Left lung (tissue), 10 donors: ENCODE data around the gene ARHGEF16. TPM values are rescaled to one million over a fixed set of nuclear protein-coding genes. Genes with fewer than 3 reads are reported as not detected.

ENCODE experiments used
- ATAC-seq: fragments of 200-7000 bp; cut with Tn5 transposase; one replicate; pipeline ENCODE4 v1.9.1; 2020; ENCODE audit warnings: moderate library complexity
- DNase-seq, 4 donors: peaks; one replicate each; pipeline ENCODE4 v3.0.0-alpha.2; 2013 to 2020
- H3K27ac ChIP-seq, 2 donors: fragments of 200-600 bp; sonication (generic) in 1 of 2; one replicate each; pipeline versions ENCODE4 v1.5.0 to v1.8.0; 2020 to 2021
- H3K27me3 ChIP-seq, 2 donors: fragments of 200-600 bp; sonication (generic) in 1 of 2; one replicate each; pipeline versions ENCODE4 v1.5.0 to v1.8.0; 2020 to 2021
- H3K36me3 ChIP-seq, 2 donors: fragments of 200-600 bp; sonication (generic) in 1 of 2; one replicate each; pipeline versions ENCODE4 v1.5.0 to v1.8.0; 2020 to 2021
- H3K4me1 ChIP-seq, 2 donors: fragments of 200-600 bp; one replicate each; pipeline ENCODE4 v1.8.0; 2021
- H3K4me3 ChIP-seq, 2 donors: fragments of 200-600 bp; sonication (generic) in 1 of 2; one replicate each; pipeline versions ENCODE4 v1.5.0 to v1.8.0; 2020 to 2021; ENCODE audit warnings: mild to moderate bottlenecking in 1 of 2
- H3K9me3 ChIP-seq, 2 donors: fragments of 200-600 bp; sonication (generic) in 1 of 2; one replicate each; pipeline versions ENCODE4 v1.5.0 to v1.8.0; 2020 to 2021
- CTCF ChIP-seq, 2 donors: fragments of 200-600 bp; sonication (generic) in 1 of 2; IDR thresholded peaks; one replicate each; pipeline versions ENCODE4 v1.5.0 to v1.8.0; 2021; ENCODE audit warnings: antibody characterized with exemption in 2 of 2
- intact Hi-C, 2 donors: fragments of 100-400 bp; cut with DNase I; formaldehyde crosslinking; loops; one replicate each; pipeline versions ENCODE4 v1.11.2 to v1.14.2; 2022
- polyA plus RNA-seq, 6 donors: library from polyadenylated mRNA; unstranded; fragments of 120-200 nt; gene quantifications; one replicate each; pipeline ENCODE4 v1.2.1, GENCODE V29; 2013; ENCODE audit not compliant: insufficient read length in 6 of 6
- total RNA-seq, 2 donors: library from RNA; stranded (reverse); fragmentation: NEBNext Ultra II Directional; extraction: Animal tissue kit (Norgen Biotek cat#: 25700); gene quantifications; one replicate each; pipeline ENCODE4 v1.2.1, GENCODE V29; 2021
- donor health status: DM: no; HTN: yes; CAD: no.
- donor health status: DM: no; HTN: no; CAD: no.

The ARHGEF16 gene
- total and polyA plus RNA-seq, 8 donors, result 8.3 to 11.8 (median 9.7) TPM

DNA sequence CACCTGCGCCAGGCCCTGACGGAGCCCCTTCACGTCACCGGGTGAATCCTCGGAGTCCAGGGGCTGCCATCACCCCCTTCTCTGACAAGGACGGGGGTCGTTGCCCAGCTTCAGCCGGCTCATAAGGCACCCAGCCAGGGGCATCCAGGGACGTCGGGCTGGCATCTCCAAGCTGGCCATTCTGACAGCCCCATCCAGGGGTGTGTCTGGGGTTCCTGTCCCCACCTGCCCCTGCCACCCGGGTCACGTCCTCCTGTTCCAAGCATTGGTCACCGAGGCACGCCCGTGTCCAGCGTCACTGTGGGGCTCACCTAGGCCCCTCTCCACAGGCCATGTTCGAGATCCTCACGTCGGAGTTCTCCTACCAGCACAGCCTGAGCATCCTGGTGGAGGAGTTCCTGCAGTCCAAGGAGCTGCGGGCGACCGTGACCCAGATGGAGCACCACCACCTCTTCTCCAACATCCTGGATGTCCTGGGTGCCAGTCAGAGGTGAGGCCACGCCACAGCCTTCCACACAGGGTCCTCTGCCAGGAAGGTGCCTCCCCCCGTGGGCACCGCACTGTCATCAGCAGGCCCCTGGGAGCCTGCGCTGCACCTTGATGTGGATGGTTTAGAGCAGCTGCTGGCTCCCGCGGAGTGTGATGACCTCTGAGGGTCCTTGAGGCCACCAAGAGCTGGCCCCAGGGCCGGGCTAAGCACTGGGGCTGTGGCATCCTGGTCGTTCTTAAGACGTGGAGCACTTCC, 14.8 kb downstream of the ARHGEF16 start:
- ATAC-seq (no peak), DNase-seq (peak in 2 of 4 donors; percentile 26 to 78)
- H3K36me3 ChIP-seq, result no peaks in the 10 kb centered on the region
- no peak for TF ChIP-seq CTCF (IDR thresholded peaks at IDR 0.05)
- H3K27ac ChIP-seq, result no peak overlapping the region
- intact Hi-C loops, result no loop called here
- H3K4me1 ChIP-seq, result peaks cover 0 to 4% of the 10 kb centered on the region in 2 donors
- no peaks in the 10 kb centered on the region for H3K9me3 ChIP-seq
- H3K4me3 ChIP-seq, result no peak overlapping the region
- no peaks in the 10 kb centered on the region for H3K27me3 ChIP-seq

DNA sequence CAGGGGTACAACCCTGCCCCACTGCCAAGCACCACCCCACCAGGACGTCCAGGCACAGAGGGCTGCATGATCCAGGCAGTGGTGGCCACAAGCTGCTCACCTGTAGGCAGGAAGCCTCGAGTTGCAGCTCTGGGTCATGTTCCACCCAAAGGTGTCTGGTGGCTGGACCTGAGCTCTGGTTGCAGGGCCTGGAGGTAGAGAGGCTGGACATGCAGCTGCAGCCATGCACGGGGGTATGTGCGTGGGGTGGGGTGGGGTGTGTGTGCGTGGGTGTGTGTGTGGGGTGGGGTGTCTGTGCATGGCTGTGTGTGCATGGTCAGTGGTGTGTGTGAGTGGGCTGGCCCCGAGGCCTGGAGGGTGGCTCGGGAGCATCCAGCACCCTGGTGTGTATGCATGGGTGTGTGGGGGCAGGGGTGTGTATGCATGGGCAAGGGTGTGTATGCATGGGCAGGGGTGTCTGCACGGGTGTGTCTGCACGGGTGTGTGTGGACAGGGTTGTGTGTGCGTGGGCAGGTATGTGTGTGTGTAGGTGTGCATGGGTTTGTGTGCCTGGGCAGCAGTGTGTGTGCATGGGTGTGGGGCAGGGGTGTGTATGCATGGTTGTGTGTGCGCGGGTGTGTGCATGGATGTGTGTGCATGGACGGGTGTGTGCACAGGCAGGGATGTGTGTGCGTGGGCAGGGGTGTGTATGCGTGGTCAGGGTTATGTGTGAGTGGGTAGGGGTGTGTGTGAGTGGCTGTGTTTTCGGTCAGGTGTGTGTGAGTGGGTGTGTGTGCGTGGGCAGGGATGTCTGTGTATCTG, 15.6 kb downstream of the ARHGEF16 start:
- intact Hi-C loops, result no loop called here
- no peaks in the 10 kb centered on the region for H3K27me3 ChIP-seq
- H3K36me3 ChIP-seq, result no peaks in the 10 kb centered on the region
- DNase-seq, result peak in 2 of 4 donors; percentile 14 to 60
- peaks cover 0 to 4% of the 10 kb centered on the region in 2 donors for H3K4me1 ChIP-seq
- no peak overlapping the region for H3K27ac ChIP-seq
- H3K9me3 ChIP-seq, result no peaks in the 10 kb centered on the region
- no peak overlapping the region for H3K4me3 ChIP-seq
- ATAC-seq, result no peak
- no peak for TF ChIP-seq CTCF (IDR thresholded peaks at IDR 0.05)

DNA sequence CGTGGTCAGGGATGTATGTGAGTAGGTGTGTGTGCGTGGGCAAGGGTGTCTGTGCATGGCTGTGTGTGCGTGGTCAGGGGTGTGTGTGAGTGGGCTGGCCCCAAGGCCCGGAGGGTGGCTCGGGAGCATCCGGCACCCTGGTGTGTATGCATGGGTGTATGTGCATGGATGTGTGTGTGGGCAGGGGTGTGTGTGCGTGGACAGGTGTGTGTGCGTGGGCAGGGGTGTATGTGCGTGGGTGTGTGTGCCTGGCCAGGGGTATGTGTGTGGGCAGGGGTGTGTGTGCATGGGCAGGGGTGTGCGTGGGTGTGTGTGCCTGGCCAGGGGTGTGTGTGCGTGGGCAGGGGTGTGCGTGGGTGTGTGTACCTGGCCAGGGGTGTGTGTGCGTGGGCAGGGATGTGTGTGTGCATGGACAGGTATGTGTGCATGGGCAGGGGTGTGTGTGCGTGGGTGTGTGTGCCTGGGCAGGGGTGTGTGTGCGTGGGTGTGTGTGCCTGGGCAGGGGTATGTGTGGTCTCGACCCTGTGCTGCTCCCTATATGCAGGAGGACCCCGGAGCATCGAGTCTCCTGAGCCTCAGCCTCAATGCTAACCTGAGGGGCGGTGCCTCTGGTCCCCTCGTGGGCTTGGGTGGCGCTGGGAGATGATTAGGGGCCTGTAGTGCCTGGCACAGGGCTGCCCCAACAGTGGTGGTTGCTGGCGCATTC, 16.3 kb downstream of the ARHGEF16 start:
- ATAC-seq, result no peak
- peak in 2 of 4 donors; percentile 28 to 70 for DNase-seq

DNA sequence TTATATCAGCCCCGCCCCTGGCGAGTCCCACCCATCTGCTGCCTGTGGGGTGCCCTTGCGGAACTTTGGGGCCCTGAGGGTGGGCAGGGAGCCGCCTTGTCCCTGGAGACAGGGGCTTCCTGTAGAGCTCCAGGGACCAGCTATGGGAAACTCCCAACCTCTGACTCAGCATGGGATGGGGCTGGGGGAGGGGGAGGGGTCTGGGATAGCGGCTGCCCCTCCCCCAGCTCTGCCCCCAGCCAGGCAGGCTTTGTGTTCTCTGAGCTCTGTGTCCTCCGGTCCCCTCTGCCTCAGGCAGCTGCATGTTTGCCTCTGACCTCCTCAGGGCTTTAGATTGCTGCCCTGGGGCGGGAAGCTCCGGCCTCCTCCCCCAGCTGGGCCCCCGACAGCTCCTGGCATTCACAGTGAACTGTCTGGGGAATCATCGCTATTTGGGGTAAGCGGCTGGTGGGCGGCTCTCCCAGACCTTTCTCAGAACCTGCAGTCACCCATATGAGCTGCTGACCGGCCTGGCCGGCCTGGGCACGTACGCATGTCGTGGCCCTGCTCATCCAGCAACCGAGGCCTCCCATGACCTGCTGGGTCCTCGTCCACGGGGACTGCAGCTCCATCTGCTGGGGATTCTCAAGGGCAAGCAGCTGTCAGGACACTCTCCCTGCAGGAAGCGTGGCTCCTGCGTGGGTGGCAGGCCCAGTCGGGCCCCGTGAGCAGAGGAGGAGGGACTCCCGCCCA, 17.1 kb downstream of the ARHGEF16 start:
- no peak overlapping the region for H3K27ac ChIP-seq
- peaks cover 0 to 4% of the 10 kb centered on the region in 2 donors for H3K4me1 ChIP-seq
- no peak for TF ChIP-seq CTCF (IDR thresholded peaks at IDR 0.05)
- DNase-seq (peak in 2 of 4 donors; percentile 53 to 67), ATAC-seq (peak; percentile 7)
- H3K4me3 ChIP-seq, result no peak overlapping the region
- no peaks in the 10 kb centered on the region for H3K27me3 ChIP-seq
- H3K36me3 ChIP-seq, result no peaks in the 10 kb centered on the region
- H3K9me3 ChIP-seq, result no peaks in the 10 kb centered on the region
- intact Hi-C loops, result no loop called here

More for the DNA sequence above, 16.3 kb downstream of the ARHGEF16 start:
- intact Hi-C loops, result no loop called here
- no peak overlapping the region for H3K27ac ChIP-seq
- H3K36me3 ChIP-seq, result no peaks in the 10 kb centered on the region
- H3K4me3 ChIP-seq, result no peak overlapping the region
- H3K27me3 ChIP-seq, result no peaks in the 10 kb centered on the region
- H3K4me1 ChIP-seq, result peaks cover 0 to 4% of the 10 kb centered on the region in 2 donors
- no peak for TF ChIP-seq CTCF (IDR thresholded peaks at IDR 0.05)
- no peaks in the 10 kb centered on the region for H3K9me3 ChIP-seq
